GM12801 (cell line): ENCODE results near the gene COL23A1.

Source experiments
- CTCF ChIP-seq: IDR thresholded peaks from one replicate; pipeline ENCODE4 v1.5.1; 2011; ENCODE audit warnings: control low read depth; ENCODE audit not compliant: insufficient read length; ENCODE audit errors: extremely low read depth

The COL23A1 gene

GRCh38 chr5:178507151-178507932, 82.9 kb downstream of the COL23A1 start:
- no peak for TF ChIP-seq CTCF

GRCh38 chr5:178505639-178506407, 84.4 kb downstream of the COL23A1 start:
- TF ChIP-seq CTCF: no peak

GRCh38 chr5:178504340-178504960, 85.7 kb downstream of the COL23A1 start:
- no peak for TF ChIP-seq CTCF

- no peak for TF ChIP-seq CTCF
These were observed 87.6 kb downstream of the COL23A1 start for GRCh38 chr5:178502401-178503100.

GRCh38 chr5:178499352-178499751, 90.8 kb downstream of the COL23A1 start:
- TF ChIP-seq CTCF: no peak

GRCh38 chr5:178496642-178497041, 93.6 kb downstream of the COL23A1 start:
- no peak for TF ChIP-seq CTCF

GRCh38 chr5:178496214-178496613, 94.0 kb downstream of the COL23A1 start:
- no peak for TF ChIP-seq CTCF
